Tibial nerve (tissue), 3 donors: ENCODE data around the gene ZNF497.
A peak's percentile ranks its signal among the peaks of the same experiment; 100 is the strongest.

ENCODE experiments used
- CTCF ChIP-seq, 5 experiments: fragments of 200-600 bp in 3 of 5; fragments of 450-650 bp in 2 of 5; sonication (generic) in 3 of 5; IDR thresholded peaks; one replicate each; pipeline ENCODE4 v1.5.1; 2016 to 2019; ENCODE audit warnings: antibody characterized with exemption in 5 of 5, mild to moderate bottlenecking in 3 of 5, moderate library complexity in 2 of 5
- POLR2A ChIP-seq, 2 donors: fragments of 450-650 bp; IDR thresholded peaks; one replicate each; pipeline ENCODE4 v1.6.1; 2017; ENCODE audit warnings: antibody characterized with exemption in 2 of 2, mild to moderate bottlenecking in 2 of 2, moderate library complexity in 2 of 2

GRCh38 chr19:58305065-58305931, 57.3 kb downstream of the ZNF497 start, which contains the start of gene ERVK3-1:
- TF ChIP-seq CTCF (IDR thresholded peaks at IDR 0.05): peak in 4 of 5 experiments; percentile 4 to 84 (median 45)
- TF ChIP-seq POLR2A (IDR thresholded peaks at IDR 0.05): peak; percentile 59 to 85
